ENCODE results near the gene JUN.

The JUN gene

GRCh38 chr1:58783993-58784757 is at the start of gene JUN:
Gene JUN (minus strand): TSS chr1:58784047. CDS start chr1:58783070, 977 bp downstream.
- DNase-seq = peak; percentile 99

- no peak for DNase-seq
These were observed 49.3 kb upstream of the JUN start for GRCh38 chr1:58833166-58833565.

GRCh38 chr1:58830291-58830690 is 46.4 kb upstream of the JUN start:
- no peak for DNase-seq

- no peak for DNase-seq
These were observed 46.0 kb upstream of the JUN start for GRCh38 chr1:58829866-58830265.

GRCh38 chr1:58827298-58827697 is 43.5 kb upstream of the JUN start:
- no peak for DNase-seq

- no peak for DNase-seq
These were observed 41.0 kb upstream of the JUN start for GRCh38 chr1:58824753-58825389.

GRCh38 chr1:58823481-58824010 is 39.7 kb upstream of the JUN start:
- DNase-seq = no peak

- DNase-seq = no peak
These were observed 37.5 kb upstream of the JUN start for GRCh38 chr1:58821309-58821708.

GRCh38 chr1:58818976-58819375 is 35.1 kb upstream of the JUN start:
- no peak for DNase-seq

- DNase-seq = no peak
These were observed 34.2 kb upstream of the JUN start for GRCh38 chr1:58818075-58818474.

- DNase-seq = no peak
These were observed 32.9 kb upstream of the JUN start for GRCh38 chr1:58816747-58817221.

- peak; percentile 75 for DNase-seq
These were observed 32.4 kb upstream of the JUN start for GRCh38 chr1:58816072-58816746.

- DNase-seq = no peak
These were observed 31.8 kb upstream of the JUN start for GRCh38 chr1:58815686-58816071.

GRCh38 chr1:58815069-58815685 is 31.3 kb upstream of the JUN start:
- peak; percentile 68 for DNase-seq

- DNase-seq = no peak
These were observed 30.6 kb upstream of the JUN start for GRCh38 chr1:58814251-58815068.

GRCh38 chr1:58813801-58814200 is 30.0 kb upstream of the JUN start:
- no peak for DNase-seq

- DNase-seq = no peak
These were observed 29.5 kb upstream of the JUN start for GRCh38 chr1:58813361-58813760.

- DNase-seq = no peak
These were observed 29.1 kb upstream of the JUN start for GRCh38 chr1:58812926-58813325.

- DNase-seq = no peak
These were observed 28.6 kb upstream of the JUN start for GRCh38 chr1:58812468-58812867.

GRCh38 chr1:58811303-58811702 is 27.5 kb upstream of the JUN start:
- DNase-seq = no peak

- no peak for DNase-seq
These were observed 25.6 kb upstream of the JUN start for GRCh38 chr1:58809325-58810010.

GRCh38 chr1:58808077-58808476 is 24.2 kb upstream of the JUN start:
- no peak for DNase-seq

Data from DMS153 (cell line).